ENCODE data around the gene QRICH2.

DNA sequence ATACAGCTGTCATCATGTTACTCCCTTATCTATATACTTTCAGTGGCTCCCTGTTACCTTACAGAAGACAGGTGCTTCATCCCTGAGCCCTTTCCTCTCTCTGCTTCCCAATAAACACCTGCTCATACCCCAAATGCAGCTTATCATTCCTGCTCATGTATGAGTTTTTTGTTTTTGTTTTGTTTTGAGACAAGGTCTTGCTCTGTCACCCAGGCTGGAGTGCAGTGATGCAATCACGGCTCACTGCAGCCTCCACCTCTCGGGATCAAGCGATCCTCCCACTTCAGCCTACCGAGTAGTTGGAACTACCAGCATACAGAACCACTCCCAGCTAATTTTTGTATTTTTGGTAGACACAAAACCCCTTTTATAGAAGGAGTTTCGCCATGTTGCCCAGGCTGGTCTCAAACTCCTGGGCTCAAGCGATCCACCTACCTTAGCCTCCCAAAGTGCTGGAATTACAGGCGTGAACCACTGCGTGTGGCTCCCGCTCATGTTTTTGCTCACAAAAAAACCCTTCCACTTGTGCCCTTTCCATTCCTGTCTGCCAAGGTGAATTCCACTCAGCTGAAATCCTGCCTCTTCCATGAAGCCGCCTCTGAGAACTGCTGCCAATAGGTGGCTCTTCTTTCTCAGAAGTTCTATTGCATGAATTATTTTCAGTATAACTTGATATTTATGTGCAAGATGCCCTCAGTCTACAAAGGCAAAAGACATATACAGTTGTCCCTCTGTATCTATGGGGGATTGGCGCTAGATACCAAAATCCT is 59.9 kb downstream of the QRICH2 start:
- TF ChIP-seq, protein P1, sequence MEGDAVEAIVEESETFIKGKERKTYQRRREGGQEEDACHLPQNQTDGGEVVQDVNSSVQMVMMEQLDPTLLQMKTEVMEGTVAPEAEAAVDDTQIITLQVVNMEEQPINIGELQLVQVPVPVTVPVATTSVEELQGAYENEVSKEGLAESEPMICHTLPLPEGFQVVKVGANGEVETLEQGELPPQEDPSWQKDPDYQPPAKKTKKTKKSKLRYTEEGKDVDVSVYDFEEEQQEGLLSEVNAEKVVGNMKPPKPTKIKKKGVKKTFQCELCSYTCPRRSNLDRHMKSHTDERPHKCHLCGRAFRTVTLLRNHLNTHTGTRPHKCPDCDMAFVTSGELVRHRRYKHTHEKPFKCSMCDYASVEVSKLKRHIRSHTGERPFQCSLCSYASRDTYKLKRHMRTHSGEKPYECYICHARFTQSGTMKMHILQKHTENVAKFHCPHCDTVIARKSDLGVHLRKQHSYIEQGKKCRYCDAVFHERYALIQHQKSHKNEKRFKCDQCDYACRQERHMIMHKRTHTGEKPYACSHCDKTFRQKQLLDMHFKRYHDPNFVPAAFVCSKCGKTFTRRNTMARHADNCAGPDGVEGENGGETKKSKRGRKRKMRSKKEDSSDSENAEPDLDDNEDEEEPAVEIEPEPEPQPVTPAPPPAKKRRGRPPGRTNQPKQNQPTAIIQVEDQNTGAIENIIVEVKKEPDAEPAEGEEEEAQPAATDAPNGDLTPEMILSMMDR (IDR thresholded peaks at IDR 0.05; ENCODE audit: insufficient read depth, low read length, poor library complexity, severe bottlenecking) = peak; percentile 14
- TF ChIP-seq EZH2phosphoT487 (conservative IDR thresholded peaks at IDR 0.05; ENCODE audit: low read length) = no peak
